ENCODE data around the gene STPG1. TPM values are rescaled to one million over a fixed set of nuclear protein-coding genes. Genes with fewer than 3 reads are reported as not detected.

STPG1 gene
- total RNA-seq, 2 donors from 2014 or later: 9.8 to 10.8 TPM

- H3K36me3 ChIP-seq: no peaks in the 10 kb centered on the region
- TF ChIP-seq CTCF (IDR thresholded peaks at IDR 0.05): no peak
- no peak for TF ChIP-seq POLR2A (IDR thresholded peaks at IDR 0.05)
- no peak for TF ChIP-seq POLR2AphosphoS5 (IDR thresholded peaks at IDR 0.05)
- peaks cover 5% of the 10 kb centered on the region for H3K4me1 ChIP-seq (replicated peaks)
- intact Hi-C loops (cut with DNase I): no loop called here
- H3K4me3 ChIP-seq: peak overlapping the region; percentile 27 to 42
- no peaks in the 10 kb centered on the region for H3K9me3 ChIP-seq
- peak overlapping the region; percentile 77 to 78 for H3K27ac ChIP-seq
- H3K27me3 ChIP-seq (replicated peaks; ENCODE audit: insufficient read depth): no peaks in the 10 kb centered on the region
- no peak for DNase-seq (ENCODE audit: low spot score)
- 14% methylated on average over 33 of the region's 33 CpGs for WGBS
Observed at GRCh38 chr1:24322470-24323177, 91.0 kb downstream of the STPG1 start.

GRCh38 chr1:24321697-24322469 lies 91.7 kb downstream of the STPG1 start:
- Histone ChIP-seq H3K4me1 (replicated peaks) (peaks cover 5% of the 10 kb centered on the region), H3K4me3 (peak overlapping the region; percentile 27 to 42), H3K9me3 (no peaks in the 10 kb centered on the region), H3K27me3 (replicated peaks; ENCODE audit: insufficient read depth) (no peaks in the 10 kb centered on the region), H3K36me3 (no peaks in the 10 kb centered on the region), H3K27ac (peak overlapping the region; percentile 77 to 78)
- DNase-seq (ENCODE audit: low spot score): peak; percentile 50
- TF ChIP-seq POLR2AphosphoS5 (IDR thresholded peaks at IDR 0.05) (peak; percentile 67), CTCF (IDR thresholded peaks at IDR 0.05) (no peak)
- WGBS: 12% methylated on average over 64 of the region's 72 CpGs
- intact Hi-C loops (cut with DNase I): no loop called here

GRCh38 chr1:24321126-24321525 lies 92.5 kb downstream of the STPG1 start:
- no peak overlapping the region for H3K4me3 ChIP-seq
- intact Hi-C loops (cut with DNase I): no loop called here
- TF ChIP-seq POLR2A (IDR thresholded peaks at IDR 0.05) (no peak), POLR2AphosphoS5 (IDR thresholded peaks at IDR 0.05) (no peak), CTCF (IDR thresholded peaks at IDR 0.05) (no peak)
- H3K27me3 ChIP-seq (replicated peaks; ENCODE audit: insufficient read depth): no peaks in the 10 kb centered on the region
- H3K36me3 ChIP-seq: no peaks in the 10 kb centered on the region
- no peak for DNase-seq (ENCODE audit: low spot score)
- no peak overlapping the region for H3K27ac ChIP-seq
- 91% methylated on average over 8 of the region's 8 CpGs for WGBS
- no peaks in the 10 kb centered on the region for H3K9me3 ChIP-seq
- peaks cover 5% of the 10 kb centered on the region for H3K4me1 ChIP-seq (replicated peaks)

GRCh38 chr1:24319962-24320361 lies 93.6 kb downstream of the STPG1 start:
- H3K27ac ChIP-seq: peak overlapping the region; percentile 45 to 74
- no peak for DNase-seq (ENCODE audit: low spot score)

More at GRCh38 chr1:24319962-24320361, 93.6 kb downstream of the STPG1 start:
- peaks cover 5% of the 10 kb centered on the region for H3K4me1 ChIP-seq (replicated peaks)
- H3K27me3 ChIP-seq (replicated peaks; ENCODE audit: insufficient read depth): no peaks in the 10 kb centered on the region
- TF ChIP-seq POLR2A (IDR thresholded peaks at IDR 0.05) (no peak), POLR2AphosphoS5 (IDR thresholded peaks at IDR 0.05) (no peak), CTCF (IDR thresholded peaks at IDR 0.05) (no peak)
- no peaks in the 10 kb centered on the region for H3K36me3 ChIP-seq
- H3K9me3 ChIP-seq: no peaks in the 10 kb centered on the region
- intact Hi-C loops (cut with DNase I): loop anchor here (10.0 kb wide), 1 partner anchor 115 kb away; no protein-coding TSS in a partner anchor
- peak overlapping the region; percentile 11 to 13 for H3K4me3 ChIP-seq
- 74% methylated on average over 1 of the region's 1 CpG for WGBS
